Brain pericyte (primary cell): ENCODE measurements around the gene MYH9.
"Not testable (repeated sequence)": the region's sequence is repeated elsewhere in the genome, so short reads cannot be mapped to it uniquely, and the experiment has no call there.

Source experiments
- DNase-seq: peaks from one replicate; pipeline ENCODE4 v3.0.0-alpha.2; 2012; ENCODE audit warnings: low read depth, low spot score

Gene MYH9

GRCh38 chr22:36271951-36272350, 115.8 kb downstream of the MYH9 start:
- DNase-seq: not testable (repeated sequence)

- not testable (repeated sequence) for DNase-seq
Measured at GRCh38 chr22:36271231-36271630, 116.5 kb downstream of the MYH9 start.

- DNase-seq: no peak
Measured at GRCh38 chr22:36267896-36268485, 119.8 kb downstream of the MYH9 start.

- DNase-seq: no peak
Measured at GRCh38 chr22:36267058-36267457, 120.7 kb downstream of the MYH9 start.

- DNase-seq: not testable (repeated sequence)
Measured at GRCh38 chr22:36263886-36264664, 123.7 kb downstream of the MYH9 start.

- DNase-seq: not testable (repeated sequence)
Measured at GRCh38 chr22:36263216-36263673, 124.5 kb downstream of the MYH9 start.

- not testable (repeated sequence) for DNase-seq
Measured at GRCh38 chr22:36262307-36262706, 125.5 kb downstream of the MYH9 start.

GRCh38 chr22:36261675-36262074, 126.1 kb downstream of the MYH9 start:
- not testable (repeated sequence) for DNase-seq

GRCh38 chr22:36259615-36260300, 128.0 kb downstream of the MYH9 start:
- DNase-seq: no peak

GRCh38 chr22:36258701-36259614, 128.8 kb downstream of the MYH9 start:
- DNase-seq: no peak

- no peak for DNase-seq
Measured at GRCh38 chr22:36257948-36258670, 129.7 kb downstream of the MYH9 start.

- DNase-seq: no peak
Measured at GRCh38 chr22:36257308-36257707, 130.5 kb downstream of the MYH9 start.

- DNase-seq: no peak
Measured at GRCh38 chr22:36256478-36256877, 131.3 kb downstream of the MYH9 start.

- not testable (repeated sequence) for DNase-seq
Measured at GRCh38 chr22:36255572-36255971, 132.2 kb downstream of the MYH9 start.

GRCh38 chr22:36253523-36254490, 134.0 kb downstream of the MYH9 start:
- DNase-seq: no peak

- no peak for DNase-seq
Measured at GRCh38 chr22:36252754-36253522, 134.8 kb downstream of the MYH9 start, which contains the start of gene APOL1. TSS of gene APOL1 (plus strand) at chr22:36253133. CDS start at chr22:36254956, 1,823 bp downstream.

- not testable (repeated sequence) for DNase-seq
Measured at GRCh38 chr22:36251979-36252608, 135.7 kb downstream of the MYH9 start.

GRCh38 chr22:36250292-36250960, 137.3 kb downstream of the MYH9 start:
- not testable (repeated sequence) for DNase-seq
